Measurements from ENCODE around the gene ZDHHC7. TPM values are rescaled to one million over a fixed set of nuclear protein-coding genes. Genes with fewer than 3 reads are reported as not detected.

Gene ZDHHC7
- total and polyA plus RNA-seq, 4 donors: 2.5 to 14.9 (median 12.1) TPM

- no peak for TF ChIP-seq ZBTB33 (IDR thresholded peaks at IDR 0.05)
- no peak for TF ChIP-seq YY1 (IDR thresholded peaks at IDR 0.05)
These were observed 51.4 kb downstream of the ZDHHC7 start (continued) for GRCh38 chr16:84959784-84960417.

DNA sequence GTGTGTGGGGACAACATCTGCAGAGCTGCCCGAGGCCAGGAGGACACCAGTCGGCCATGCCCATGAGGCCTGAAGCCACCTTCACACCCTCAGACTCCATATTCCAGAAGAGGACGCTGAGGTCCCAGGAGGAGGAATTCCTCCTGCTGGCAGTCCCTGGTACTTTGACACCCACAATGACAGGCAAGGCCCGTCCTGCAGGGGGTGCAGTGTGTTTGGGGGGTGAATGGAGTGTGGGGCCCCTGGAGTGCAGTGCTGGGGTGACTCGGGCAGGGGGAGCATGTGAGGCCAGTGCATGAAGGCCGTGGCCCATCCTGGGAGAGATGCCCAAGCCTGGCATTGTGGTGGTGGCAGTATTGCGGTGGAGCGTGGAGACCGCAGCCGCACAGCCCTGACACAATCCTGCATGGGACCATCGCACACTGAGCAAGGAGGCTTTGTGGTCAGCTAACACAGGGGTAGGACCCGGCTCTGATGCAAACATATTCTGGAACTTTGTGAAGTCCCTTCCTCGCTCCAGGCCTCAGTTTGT is 52.2 kb downstream of the ZDHHC7 start:
- no peak for DNase-seq (ENCODE audit: low spot score)
- Histone ChIP-seq H3K4me3 (ENCODE audit: low read depth in 1 of 3, low read length in 3 of 3) (no peak overlapping the region), H3K4me1 (ENCODE audit: control insufficient read depth in 4 of 4, insufficient read depth in 4 of 4, low read length in 3 of 4) (peaks cover 0 to 7% (median 5%) of the 10 kb centered on the region in 4 donors), H3K27me3 (ENCODE audit: control insufficient read depth in 4 of 4, insufficient read depth in 4 of 4, low read length in 3 of 4) (no peaks in the 10 kb centered on the region), H3K36me3 (ENCODE audit: control insufficient read depth in 4 of 4, insufficient read depth in 3 of 4, low read depth in 1 of 4, low read length in 3 of 4) (no peaks in the 10 kb centered on the region), H3K9me3 (ENCODE audit: control insufficient read depth in 4 of 4, low read length in 3 of 4) (no peaks in the 10 kb centered on the region), H3K9ac (ENCODE audit: low read depth in 1 of 2, low read length in 2 of 2) (no peak overlapping the region), H3K27ac (ENCODE audit: low read depth in 1 of 2, low read length in 2 of 2) (no peak overlapping the region)
- WGBS: 93% methylated on average over 13 of the region's 13 CpGs
- TF ChIP-seq EGR1 (IDR thresholded peaks at IDR 0.05; ENCODE audit: low read depth in 2 of 2): no peak
- TF ChIP-seq HNF4G (IDR thresholded peaks at IDR 0.05): no peak
- TF ChIP-seq ZBTB33 (IDR thresholded peaks at IDR 0.05): no peak
- TF ChIP-seq FOXA1 (IDR thresholded peaks at IDR 0.05): no peak
- TF ChIP-seq TAF1 (conservative IDR thresholded peaks at IDR 0.05): no peak

DNA sequence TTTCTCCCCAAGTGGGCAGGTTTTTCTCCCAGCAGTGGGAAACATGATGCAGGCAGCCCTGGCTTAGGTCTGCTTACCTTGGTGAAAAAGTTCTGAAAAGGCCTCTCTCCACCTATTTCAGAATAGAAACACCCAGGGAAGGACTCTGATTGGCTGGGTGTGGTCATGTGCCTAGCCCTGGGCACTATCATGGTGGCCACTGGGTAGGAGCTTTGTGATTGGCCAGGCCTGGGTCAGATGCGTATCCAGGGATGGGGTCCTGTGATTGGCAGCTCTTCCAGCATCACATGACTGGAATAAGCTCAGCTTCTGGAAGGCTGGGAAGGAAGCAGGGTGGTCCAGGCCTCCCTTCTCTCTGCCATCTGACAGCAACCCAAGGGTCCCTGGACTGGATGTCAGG is 53.5 kb downstream of the ZDHHC7 start:
- H3K27ac ChIP-seq (ENCODE audit: low read depth in 1 of 2, low read length in 2 of 2): no peak overlapping the region
- peaks cover 0 to 8% (median 5%) of the 10 kb centered on the region in 4 donors for H3K4me1 ChIP-seq (ENCODE audit: control insufficient read depth in 4 of 4, insufficient read depth in 4 of 4, low read length in 3 of 4)
- no peaks in the 10 kb centered on the region for H3K9me3 ChIP-seq (ENCODE audit: control insufficient read depth in 4 of 4, low read length in 3 of 4)
- no peaks in the 10 kb centered on the region for H3K27me3 ChIP-seq (ENCODE audit: control insufficient read depth in 4 of 4, insufficient read depth in 4 of 4, low read length in 3 of 4)
- 100% methylated on average over 1 of the region's 1 CpG for WGBS
- H3K36me3 ChIP-seq (ENCODE audit: control insufficient read depth in 4 of 4, insufficient read depth in 3 of 4, low read depth in 1 of 4, low read length in 3 of 4): no peaks in the 10 kb centered on the region
- no peak for DNase-seq (ENCODE audit: low spot score)
- H3K9ac ChIP-seq (ENCODE audit: low read depth in 1 of 2, low read length in 2 of 2): no peak overlapping the region
- H3K4me3 ChIP-seq (ENCODE audit: low read depth in 1 of 3, low read length in 3 of 3): no peak overlapping the region
- TF ChIP-seq RXRA (IDR thresholded peaks at IDR 0.05) (no peak), MAX (IDR thresholded peaks at IDR 0.05) (no peak), EGR1 (IDR thresholded peaks at IDR 0.05; ENCODE audit: low read depth in 2 of 2) (no peak), ZBTB33 (IDR thresholded peaks at IDR 0.05) (no peak), NR2F2 (IDR thresholded peaks at IDR 0.05) (no peak), HNF4G (IDR thresholded peaks at IDR 0.05) (no peak), YY1 (IDR thresholded peaks at IDR 0.05) (no peak), SP1 (IDR thresholded peaks at IDR 0.05) (no peak), GABPA (IDR thresholded peaks at IDR 0.05 in 1 of 2, conservative IDR thresholded peaks at IDR 0.05 in 1 of 2) (no peak), JUND (IDR thresholded peaks at IDR 0.05) (no peak), TAF1 (conservative IDR thresholded peaks at IDR 0.05) (no peak), RAD21 (IDR thresholded peaks at IDR 0.05) (no peak), FOXA2 (IDR thresholded peaks at IDR 0.05) (no peak), HNF4A (conservative IDR thresholded peaks at IDR 0.05) (no peak)
- TF ChIP-seq, protein P1, sequence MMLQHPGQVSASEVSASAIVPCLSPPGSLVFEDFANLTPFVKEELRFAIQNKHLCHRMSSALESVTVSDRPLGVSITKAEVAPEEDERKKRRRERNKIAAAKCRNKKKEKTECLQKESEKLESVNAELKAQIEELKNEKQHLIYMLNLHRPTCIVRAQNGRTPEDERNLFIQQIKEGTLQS (IDR thresholded peaks at IDR 0.05): no peak
- TF ChIP-seq, protein P2, sequence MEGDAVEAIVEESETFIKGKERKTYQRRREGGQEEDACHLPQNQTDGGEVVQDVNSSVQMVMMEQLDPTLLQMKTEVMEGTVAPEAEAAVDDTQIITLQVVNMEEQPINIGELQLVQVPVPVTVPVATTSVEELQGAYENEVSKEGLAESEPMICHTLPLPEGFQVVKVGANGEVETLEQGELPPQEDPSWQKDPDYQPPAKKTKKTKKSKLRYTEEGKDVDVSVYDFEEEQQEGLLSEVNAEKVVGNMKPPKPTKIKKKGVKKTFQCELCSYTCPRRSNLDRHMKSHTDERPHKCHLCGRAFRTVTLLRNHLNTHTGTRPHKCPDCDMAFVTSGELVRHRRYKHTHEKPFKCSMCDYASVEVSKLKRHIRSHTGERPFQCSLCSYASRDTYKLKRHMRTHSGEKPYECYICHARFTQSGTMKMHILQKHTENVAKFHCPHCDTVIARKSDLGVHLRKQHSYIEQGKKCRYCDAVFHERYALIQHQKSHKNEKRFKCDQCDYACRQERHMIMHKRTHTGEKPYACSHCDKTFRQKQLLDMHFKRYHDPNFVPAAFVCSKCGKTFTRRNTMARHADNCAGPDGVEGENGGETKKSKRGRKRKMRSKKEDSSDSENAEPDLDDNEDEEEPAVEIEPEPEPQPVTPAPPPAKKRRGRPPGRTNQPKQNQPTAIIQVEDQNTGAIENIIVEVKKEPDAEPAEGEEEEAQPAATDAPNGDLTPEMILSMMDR (IDR thresholded peaks at IDR 0.05; ENCODE audit: low read depth, low read length, missing input control): no peak
- TF ChIP-seq, protein P3, sequence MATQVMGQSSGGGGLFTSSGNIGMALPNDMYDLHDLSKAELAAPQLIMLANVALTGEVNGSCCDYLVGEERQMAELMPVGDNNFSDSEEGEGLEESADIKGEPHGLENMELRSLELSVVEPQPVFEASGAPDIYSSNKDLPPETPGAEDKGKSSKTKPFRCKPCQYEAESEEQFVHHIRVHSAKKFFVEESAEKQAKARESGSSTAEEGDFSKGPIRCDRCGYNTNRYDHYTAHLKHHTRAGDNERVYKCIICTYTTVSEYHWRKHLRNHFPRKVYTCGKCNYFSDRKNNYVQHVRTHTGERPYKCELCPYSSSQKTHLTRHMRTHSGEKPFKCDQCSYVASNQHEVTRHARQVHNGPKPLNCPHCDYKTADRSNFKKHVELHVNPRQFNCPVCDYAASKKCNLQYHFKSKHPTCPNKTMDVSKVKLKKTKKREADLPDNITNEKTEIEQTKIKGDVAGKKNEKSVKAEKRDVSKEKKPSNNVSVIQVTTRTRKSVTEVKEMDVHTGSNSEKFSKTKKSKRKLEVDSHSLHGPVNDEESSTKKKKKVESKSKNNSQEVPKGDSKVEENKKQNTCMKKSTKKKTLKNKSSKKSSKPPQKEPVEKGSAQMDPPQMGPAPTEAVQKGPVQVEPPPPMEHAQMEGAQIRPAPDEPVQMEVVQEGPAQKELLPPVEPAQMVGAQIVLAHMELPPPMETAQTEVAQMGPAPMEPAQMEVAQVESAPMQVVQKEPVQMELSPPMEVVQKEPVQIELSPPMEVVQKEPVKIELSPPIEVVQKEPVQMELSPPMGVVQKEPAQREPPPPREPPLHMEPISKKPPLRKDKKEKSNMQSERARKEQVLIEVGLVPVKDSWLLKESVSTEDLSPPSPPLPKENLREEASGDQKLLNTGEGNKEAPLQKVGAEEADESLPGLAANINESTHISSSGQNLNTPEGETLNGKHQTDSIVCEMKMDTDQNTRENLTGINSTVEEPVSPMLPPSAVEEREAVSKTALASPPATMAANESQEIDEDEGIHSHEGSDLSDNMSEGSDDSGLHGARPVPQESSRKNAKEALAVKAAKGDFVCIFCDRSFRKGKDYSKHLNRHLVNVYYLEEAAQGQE (IDR thresholded peaks at IDR 0.05): no peak

All from liver (tissue), 9 donors.